Measurements from ENCODE around the gene TACR1.

DNA sequence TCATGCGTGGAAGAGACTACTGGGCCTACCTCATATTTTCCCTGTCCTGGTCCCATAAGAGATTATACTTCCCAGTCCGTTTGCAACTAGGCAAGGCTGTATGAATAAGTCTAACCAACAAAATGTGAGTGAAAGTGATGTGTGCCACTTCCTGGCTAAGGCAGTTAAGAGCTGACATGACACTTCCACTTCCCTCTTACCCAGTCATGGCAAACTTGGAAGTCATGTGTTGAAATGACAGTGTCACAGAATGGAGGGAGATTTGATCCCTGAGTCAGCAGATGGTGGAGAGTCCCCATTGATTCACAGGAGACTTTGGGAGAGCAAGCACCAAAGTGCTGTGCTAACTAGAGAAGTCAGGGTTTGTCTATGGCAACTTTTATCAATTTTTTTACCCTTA is 36.4 kb downstream of the TACR1 start:
- TF ChIP-seq EZH2phosphoT487 (IDR thresholded peaks at IDR 0.05; ENCODE audit: low read depth, severe bottlenecking, unreplicated experiment): no peak
- TF ChIP-seq, protein P1, sequence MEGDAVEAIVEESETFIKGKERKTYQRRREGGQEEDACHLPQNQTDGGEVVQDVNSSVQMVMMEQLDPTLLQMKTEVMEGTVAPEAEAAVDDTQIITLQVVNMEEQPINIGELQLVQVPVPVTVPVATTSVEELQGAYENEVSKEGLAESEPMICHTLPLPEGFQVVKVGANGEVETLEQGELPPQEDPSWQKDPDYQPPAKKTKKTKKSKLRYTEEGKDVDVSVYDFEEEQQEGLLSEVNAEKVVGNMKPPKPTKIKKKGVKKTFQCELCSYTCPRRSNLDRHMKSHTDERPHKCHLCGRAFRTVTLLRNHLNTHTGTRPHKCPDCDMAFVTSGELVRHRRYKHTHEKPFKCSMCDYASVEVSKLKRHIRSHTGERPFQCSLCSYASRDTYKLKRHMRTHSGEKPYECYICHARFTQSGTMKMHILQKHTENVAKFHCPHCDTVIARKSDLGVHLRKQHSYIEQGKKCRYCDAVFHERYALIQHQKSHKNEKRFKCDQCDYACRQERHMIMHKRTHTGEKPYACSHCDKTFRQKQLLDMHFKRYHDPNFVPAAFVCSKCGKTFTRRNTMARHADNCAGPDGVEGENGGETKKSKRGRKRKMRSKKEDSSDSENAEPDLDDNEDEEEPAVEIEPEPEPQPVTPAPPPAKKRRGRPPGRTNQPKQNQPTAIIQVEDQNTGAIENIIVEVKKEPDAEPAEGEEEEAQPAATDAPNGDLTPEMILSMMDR (IDR thresholded peaks at IDR 0.05; ENCODE audit: poor library complexity): no peak
- TF ChIP-seq EZH2 (IDR thresholded peaks at IDR 0.05; ENCODE audit: borderline replicate concordance): no peak
